ENCODE results near the gene ALDH1A3.

Gene ALDH1A3

GRCh38 chr15:100934166-100934565 is 54.5 kb downstream of the ALDH1A3 start:
- H3K27me3 Mint-ChIP-seq (ENCODE audit: low read depth) = peaks cover 8% of the 10 kb centered on the region
- no peak for TF ChIP-seq CTCF (IDR thresholded peaks at IDR 0.05; ENCODE audit: unreplicated experiment in 3 of 3)
- H3K36me3 Mint-ChIP-seq (ENCODE audit: low read depth) = no peaks in the 10 kb centered on the region
- H3K27ac Mint-ChIP-seq = no peak overlapping the region
- H3K4me1 Mint-ChIP-seq = peaks cover 7% of the 10 kb centered on the region
- no peak overlapping the region for H3K4me3 Mint-ChIP-seq
- H3K9me3 Mint-ChIP-seq = no peaks in the 10 kb centered on the region

- H3K4me3 Mint-ChIP-seq = no peak overlapping the region
- H3K36me3 Mint-ChIP-seq (ENCODE audit: low read depth) = no peaks in the 10 kb centered on the region
- TF ChIP-seq CTCF (IDR thresholded peaks at IDR 0.05; ENCODE audit: unreplicated experiment in 3 of 3) = no peak
- peaks cover 1% of the 10 kb centered on the region for H3K4me1 Mint-ChIP-seq
- H3K27me3 Mint-ChIP-seq (ENCODE audit: low read depth) = peaks cover 7% of the 10 kb centered on the region
- no peaks in the 10 kb centered on the region for H3K9me3 Mint-ChIP-seq
- no peak overlapping the region for H3K27ac Mint-ChIP-seq
These were observed 55.1 kb downstream of the ALDH1A3 start for GRCh38 chr15:100934726-100935125.

GRCh38 chr15:100937171-100937570 is 57.5 kb downstream of the ALDH1A3 start:
- H3K27ac Mint-ChIP-seq = no peak overlapping the region
- H3K36me3 Mint-ChIP-seq (ENCODE audit: low read depth) = no peaks in the 10 kb centered on the region
- no peak for TF ChIP-seq CTCF (IDR thresholded peaks at IDR 0.05; ENCODE audit: unreplicated experiment in 3 of 3)
- H3K9me3 Mint-ChIP-seq = no peaks in the 10 kb centered on the region
- no peaks in the 10 kb centered on the region for H3K4me1 Mint-ChIP-seq
- H3K27me3 Mint-ChIP-seq (ENCODE audit: low read depth) = peaks cover 7% of the 10 kb centered on the region
- H3K4me3 Mint-ChIP-seq = no peak overlapping the region

GRCh38 chr15:100939791-100940190 is 60.2 kb downstream of the ALDH1A3 start:
- Mint-ChIP-seq H3K4me3 (no peak overlapping the region), H3K27ac (no peak overlapping the region), H3K27me3 (ENCODE audit: low read depth) (peaks cover 5% of the 10 kb centered on the region), H3K9me3 (no peaks in the 10 kb centered on the region), H3K36me3 (ENCODE audit: low read depth) (no peaks in the 10 kb centered on the region), H3K4me1 (peaks cover 7% of the 10 kb centered on the region)
- TF ChIP-seq CTCF (IDR thresholded peaks at IDR 0.05; ENCODE audit: unreplicated experiment in 3 of 3) = no peak

GRCh38 chr15:100940767-100941379 is 61.2 kb downstream of the ALDH1A3 start:
- TF ChIP-seq CTCF (IDR thresholded peaks at IDR 0.05; ENCODE audit: unreplicated experiment in 3 of 3) = no peak
- Mint-ChIP-seq H3K4me3 (no peak overlapping the region), H3K4me1 (peaks cover 10% of the 10 kb centered on the region), H3K36me3 (ENCODE audit: low read depth) (no peaks in the 10 kb centered on the region), H3K27me3 (ENCODE audit: low read depth) (peaks cover 4% of the 10 kb centered on the region), H3K9me3 (no peaks in the 10 kb centered on the region), H3K27ac (no peak overlapping the region)

GRCh38 chr15:100941536-100941935 is 61.9 kb downstream of the ALDH1A3 start:
- Mint-ChIP-seq H3K27ac (no peak overlapping the region), H3K4me1 (peaks cover 10% of the 10 kb centered on the region), H3K9me3 (no peaks in the 10 kb centered on the region), H3K27me3 (ENCODE audit: low read depth) (no peaks in the 10 kb centered on the region), H3K36me3 (ENCODE audit: low read depth) (no peaks in the 10 kb centered on the region), H3K4me3 (no peak overlapping the region)
- TF ChIP-seq CTCF (IDR thresholded peaks at IDR 0.05; ENCODE audit: unreplicated experiment in 3 of 3) = no peak

All from nephron (organoid).